Bronchus fibroblast of lung (primary cell): ENCODE measurements around the gene PNISR. TPM values are rescaled to one million over a fixed set of nuclear protein-coding genes. Genes with fewer than 3 reads are reported as not detected.

Experiments used
- total RNA-seq: library from RNA; depleted of rRNA; stranded (reverse); fragments of >200 nt; gene quantifications from 2 replicates; pipeline ENCODE4 v1.2.3, GENCODE V29; 2015

Gene PNISR, protein sequence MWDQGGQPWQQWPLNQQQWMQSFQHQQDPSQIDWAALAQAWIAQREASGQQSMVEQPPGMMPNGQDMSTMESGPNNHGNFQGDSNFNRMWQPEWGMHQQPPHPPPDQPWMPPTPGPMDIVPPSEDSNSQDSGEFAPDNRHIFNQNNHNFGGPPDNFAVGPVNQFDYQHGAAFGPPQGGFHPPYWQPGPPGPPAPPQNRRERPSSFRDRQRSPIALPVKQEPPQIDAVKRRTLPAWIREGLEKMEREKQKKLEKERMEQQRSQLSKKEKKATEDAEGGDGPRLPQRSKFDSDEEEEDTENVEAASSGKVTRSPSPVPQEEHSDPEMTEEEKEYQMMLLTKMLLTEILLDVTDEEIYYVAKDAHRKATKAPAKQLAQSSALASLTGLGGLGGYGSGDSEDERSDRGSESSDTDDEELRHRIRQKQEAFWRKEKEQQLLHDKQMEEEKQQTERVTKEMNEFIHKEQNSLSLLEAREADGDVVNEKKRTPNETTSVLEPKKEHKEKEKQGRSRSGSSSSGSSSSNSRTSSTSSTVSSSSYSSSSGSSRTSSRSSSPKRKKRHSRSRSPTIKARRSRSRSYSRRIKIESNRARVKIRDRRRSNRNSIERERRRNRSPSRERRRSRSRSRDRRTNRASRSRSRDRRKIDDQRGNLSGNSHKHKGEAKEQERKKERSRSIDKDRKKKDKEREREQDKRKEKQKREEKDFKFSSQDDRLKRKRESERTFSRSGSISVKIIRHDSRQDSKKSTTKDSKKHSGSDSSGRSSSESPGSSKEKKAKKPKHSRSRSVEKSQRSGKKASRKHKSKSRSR
- total RNA-seq: 27.9 and 33.8 TPM in 2 replicates

DNA sequence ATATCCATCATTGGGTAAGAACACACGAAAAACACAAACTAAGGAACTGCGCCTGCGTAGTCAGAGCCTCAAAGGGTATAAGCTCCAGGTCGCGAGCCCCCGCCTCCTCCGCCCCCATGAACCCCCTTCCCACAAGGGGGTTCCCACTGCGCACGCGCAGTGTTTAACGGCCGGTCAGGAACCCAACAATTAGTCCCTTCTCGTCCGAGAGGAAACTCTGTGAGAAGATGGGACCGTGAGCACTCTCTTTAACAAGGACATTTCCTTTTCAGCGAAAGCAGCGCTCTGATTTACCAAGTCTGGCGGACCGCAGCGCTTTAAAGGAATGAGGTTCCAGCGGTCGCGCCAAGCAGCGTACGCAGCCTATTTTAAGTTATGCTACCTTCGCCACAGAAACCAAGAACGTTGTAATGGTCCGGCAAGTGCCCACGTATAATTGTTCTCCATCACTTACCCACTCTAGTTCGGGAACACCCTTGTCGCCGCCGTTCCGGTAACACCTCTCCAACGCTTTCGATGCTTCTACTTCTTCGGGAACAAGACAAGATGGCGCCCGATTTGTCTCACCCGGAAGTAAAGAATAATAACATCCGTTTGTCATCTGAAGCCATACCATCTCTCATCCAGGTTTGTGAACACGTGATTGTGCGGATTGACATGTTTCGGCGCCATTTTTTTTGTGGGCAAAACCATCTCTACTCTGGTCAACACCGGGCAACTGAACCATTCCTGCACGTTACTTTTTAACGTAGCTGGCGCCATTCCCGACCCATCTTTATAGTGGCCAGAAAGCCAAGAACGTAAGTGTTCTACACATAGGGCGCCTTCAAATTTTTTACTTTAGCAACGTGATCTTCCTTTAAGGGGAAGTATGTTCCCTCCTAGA is at the start of gene PNISR:
TSS of gene PNISR (minus strand) at position 548 of the 886 bp plus-strand sequence. CDS start 10,649 bp downstream, outside the sequence.

DNA sequence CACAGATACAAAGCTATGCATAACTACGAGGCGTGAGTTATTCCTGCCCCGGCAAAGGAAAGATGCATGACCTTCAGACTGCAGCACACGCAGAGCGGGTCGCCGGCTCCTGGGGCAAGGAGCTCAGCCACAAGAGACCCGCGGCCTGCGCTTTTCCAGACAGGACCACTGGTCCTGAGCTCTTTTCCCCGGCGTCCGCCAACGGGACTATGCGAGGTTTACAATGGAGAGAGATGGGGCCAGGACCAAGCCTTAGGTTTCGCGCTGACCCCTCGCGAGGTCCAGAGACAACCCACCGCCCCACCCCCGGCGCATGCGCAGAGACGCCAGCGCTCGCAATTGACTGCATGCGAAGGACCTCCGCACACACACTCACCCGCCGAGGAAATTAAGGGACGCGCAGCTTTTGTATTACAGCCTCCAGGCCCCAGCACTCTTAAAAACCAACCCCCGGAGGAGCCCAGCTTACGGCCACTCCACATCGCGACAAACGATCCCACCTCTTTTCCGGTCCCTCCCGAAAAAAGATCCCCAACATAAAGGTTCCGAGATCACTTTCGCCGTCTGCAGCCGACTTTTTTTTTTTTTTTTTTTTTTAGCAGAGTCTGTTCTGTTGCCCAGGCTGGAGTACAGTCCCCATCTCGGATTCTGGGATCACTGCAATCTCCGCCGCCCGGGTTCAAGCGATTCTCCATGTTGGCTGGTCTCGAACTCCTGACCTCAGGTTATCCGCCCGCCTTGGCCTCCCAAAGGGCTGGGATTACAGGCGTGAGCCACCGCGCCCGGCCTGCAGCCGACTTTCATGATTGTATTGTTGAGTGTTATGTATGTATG is 31.2 kb downstream of the PNISR start, which contains the start of gene COQ3:
TSS of gene COQ3 (minus strand) at position 498 of the 834 bp plus-strand sequence. CDS start at position 482, 16 bp downstream.

DNA sequence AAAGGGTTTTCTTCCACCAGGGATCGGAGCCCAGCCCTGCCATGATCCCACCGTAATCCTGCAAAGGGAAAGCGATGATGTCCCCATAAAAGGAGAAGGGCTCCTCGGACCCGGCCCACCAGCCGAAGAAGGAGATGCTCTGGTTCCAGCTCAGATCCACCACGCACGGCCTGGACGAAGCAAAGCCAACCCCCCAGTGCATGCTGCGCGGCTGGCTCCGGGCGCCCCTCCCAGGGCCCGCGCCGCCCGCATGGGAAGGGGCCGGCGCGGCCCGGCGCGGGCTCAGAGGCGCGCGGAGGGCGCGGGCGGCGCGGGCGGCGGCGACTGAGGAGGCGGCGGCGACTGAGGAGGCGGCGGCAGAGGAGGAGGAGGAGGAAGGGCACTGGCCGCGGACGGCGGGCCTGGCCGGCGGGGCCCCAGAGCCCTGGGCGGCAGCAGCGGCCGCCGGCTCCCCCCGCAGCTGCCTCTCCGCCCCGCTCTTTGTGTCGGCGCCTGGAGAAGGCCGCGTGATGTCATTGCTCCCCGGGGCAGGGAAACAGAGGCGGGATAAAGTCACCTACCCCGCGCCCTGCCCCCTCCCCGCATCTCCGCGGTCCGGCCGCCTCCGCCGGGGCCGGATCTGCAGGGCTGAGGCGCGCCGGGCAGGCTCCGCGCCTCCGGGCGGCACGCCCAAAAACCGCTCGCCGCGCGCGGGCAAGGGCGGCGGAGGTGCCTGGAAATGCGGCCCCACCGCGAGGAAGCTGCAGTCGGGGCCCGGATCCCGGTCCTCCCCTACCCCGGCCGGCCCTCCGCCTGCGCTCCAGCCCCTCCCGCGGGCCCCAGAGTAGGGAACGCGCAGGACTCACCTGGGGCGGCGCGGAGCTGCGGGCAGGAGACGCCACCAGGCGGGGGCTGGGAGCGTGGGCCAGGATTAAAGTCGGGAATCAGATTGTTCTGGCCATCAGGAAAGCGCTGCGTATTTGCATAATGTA is 75.7 kb downstream of the PNISR start, which contains the start of gene FAXC:
TSS of gene FAXC (minus strand) at position 504 of the 971 bp plus-strand sequence. CDS start at position 202, 302 bp downstream.

Other genes starting within 250 kb of the PNISR start
- 2.5 and 6.2 TPM in 2 replicates for gene FAXC, start 75.6 kb downstream of the PNISR start, total RNA-seq
- 14.0 and 14.7 TPM in 2 replicates for gene COQ3, start 31.1 kb downstream of the PNISR start, total RNA-seq
- 7.6 and 11.1 TPM in 2 replicates for gene USP45, start 90.1 kb upstream of the PNISR start, total RNA-seq
- gene CCNC, start 143.4 kb upstream of the PNISR start, total RNA-seq: 59.2 and 78.3 TPM in 2 replicates
- gene PRDM13, start 181.5 kb upstream of the PNISR start, total RNA-seq: under 0.01 TPM in 1 of 2 replicates, not detected in the other